AG04449 (cell line): ENCODE data around the gene MED14.

Source experiments
- CTCF ChIA-PET: fragments of 350-600 bp; formaldehyde crosslinking; extraction: SDS; loops from one replicate; lab custom pipeline; 2021; ENCODE audit warnings: antibody characterized with exemption; lab: Yijun Ruan, JAX
- POLR2A ChIA-PET: fragments of 400-600, 350-600 bp; formaldehyde crosslinking; extraction: SDS; loops from one replicate; lab custom pipeline; 2020; ENCODE audit warnings: antibody characterized with exemption, inconsistent platforms; lab: Yijun Ruan, JAX
- DNase-seq: peaks from one replicate; pipeline ENCODE4 v3.0.0-alpha.2; 2010; ENCODE audit warnings: low read depth, low spot score
- H3K4me3 ChIP-seq: 2 replicates; pipeline ENCODE4 v1.5.1; 2011; ENCODE audit warnings: low read depth, mild to moderate bottlenecking, control low read depth, low read length
- CTCF ChIP-seq: IDR thresholded peaks from one replicate; pipeline ENCODE4 v1.5.1; 2011; ENCODE audit warnings: mild to moderate bottlenecking, moderate library complexity, low read length, control low read depth, inconsistent platforms; ENCODE audit not compliant: insufficient read depth; ENCODE audit errors: missing control alignments

MED14 gene

DNA sequence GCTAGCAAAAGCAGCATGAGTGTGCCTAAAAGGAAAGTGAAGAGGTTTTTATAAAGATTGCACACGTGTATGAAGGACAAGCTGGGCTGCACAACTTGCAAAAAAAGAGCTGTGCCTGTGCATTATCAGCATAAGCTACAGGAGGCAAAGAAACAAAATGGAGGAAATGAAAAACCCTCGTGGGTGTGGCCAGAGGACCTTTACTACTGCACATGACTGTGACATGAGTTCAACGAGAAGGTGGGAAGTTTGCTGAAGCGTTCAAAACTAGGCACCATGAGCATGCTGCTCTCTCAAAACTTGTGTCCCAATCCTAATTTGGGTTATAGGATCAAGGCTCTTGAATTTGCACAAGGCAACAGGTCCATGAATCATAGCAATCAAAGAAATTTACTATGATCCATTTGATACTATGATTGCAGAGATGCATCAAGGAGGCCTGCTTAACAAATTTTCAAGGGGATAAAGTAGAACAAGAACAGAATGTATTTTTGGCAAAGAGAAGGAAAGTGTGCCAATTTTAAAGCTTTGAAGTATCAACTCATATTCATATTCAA, 49.9 kb downstream of the MED14 start:
- DNase-seq = no peak
- no peak for TF ChIP-seq CTCF
- ChIA-PET POLR2A (interaction anchor here (0.6 kb wide), 1 partner anchor 106 kb away, joined by 3 read pairs; no protein-coding TSS in a partner anchor), CTCF (interaction anchor here (0.6 kb wide), 1 partner anchor 119 kb away, joined by 3 read pairs; no protein-coding TSS in a partner anchor)
- no peak overlapping the region for H3K4me3 ChIP-seq

GRCh38 chrX:40684092-40684491, 51.2 kb downstream of the MED14 start:
- CTCF ChIA-PET = no interaction called here
- TF ChIP-seq CTCF = no peak
- POLR2A ChIA-PET = no interaction called here
- H3K4me3 ChIP-seq = no peak overlapping the region
- no peak for DNase-seq

GRCh38 chrX:40683245-40683644, 52.1 kb downstream of the MED14 start:
- POLR2A ChIA-PET = no interaction called here

GRCh38 chrX:40671126-40671525, 64.2 kb downstream of the MED14 start:
- DNase-seq = no peak
- TF ChIP-seq CTCF = no peak
- H3K4me3 ChIP-seq = no peak overlapping the region
- POLR2A ChIA-PET = no interaction called here
- CTCF ChIA-PET = no interaction called here

More at GRCh38 chrX:40683245-40683644, 52.1 kb downstream of the MED14 start:
- TF ChIP-seq CTCF = no peak
- CTCF ChIA-PET = no interaction called here
- DNase-seq = no peak
- H3K4me3 ChIP-seq = no peak overlapping the region

DNA sequence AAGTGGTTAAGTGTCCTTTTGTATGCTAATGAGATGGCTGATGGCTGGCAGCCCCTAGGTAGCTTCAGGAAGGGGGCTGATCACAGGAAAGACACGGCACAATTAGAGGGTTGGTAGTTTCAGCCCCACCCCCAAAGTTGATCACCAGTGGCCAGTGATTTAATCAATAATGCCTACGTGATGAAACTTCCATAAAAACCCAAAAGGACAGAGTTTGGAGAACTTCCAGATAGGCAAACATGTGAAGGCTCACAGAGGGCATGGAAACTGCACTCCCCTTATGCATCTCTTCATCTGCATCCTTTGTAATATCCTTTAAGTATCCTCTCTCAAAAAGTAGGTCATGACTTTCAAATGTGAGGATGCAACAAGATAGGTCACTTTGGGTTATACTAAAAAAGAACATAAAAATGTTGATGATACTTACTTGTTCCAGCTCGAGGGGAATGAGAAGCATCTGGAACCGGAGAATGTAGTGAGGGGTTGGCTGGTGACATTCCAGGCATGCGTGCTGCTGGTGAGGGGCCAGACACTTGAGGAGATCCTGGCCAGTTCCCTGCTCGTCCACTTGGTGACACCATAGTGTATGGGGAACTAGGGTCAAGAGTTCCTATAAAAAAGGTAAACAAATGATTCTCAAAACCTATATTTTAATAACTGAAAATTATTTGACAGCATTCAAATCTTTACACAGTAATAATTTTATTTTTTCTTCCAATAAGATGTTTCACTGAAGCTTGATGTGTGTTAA, 71.3 kb downstream of the MED14 start:
- ChIA-PET POLR2A (no interaction called here), CTCF (interaction anchor here (0.9 to 4.9 kb wide), 3 partner anchors 12 to 120 kb away, joined by 3 to 42 read pairs (median 3); no protein-coding TSS in a partner anchor)
- peak; percentile 24 for TF ChIP-seq CTCF
- no peak overlapping the region for H3K4me3 ChIP-seq
- no peak for DNase-seq

GRCh38 chrX:40663078-40663740, 72.1 kb downstream of the MED14 start:
- ChIA-PET POLR2A (no interaction called here), CTCF (interaction anchor here (0.9 to 4.9 kb wide), 2 partner anchors 11 to 119 kb away, joined by 3 to 42 read pairs; no protein-coding TSS in a partner anchor)
- no peak for TF ChIP-seq CTCF
- no peak for DNase-seq
- H3K4me3 ChIP-seq = no peak overlapping the region
